Measurements from ENCODE around the gene F12.
"Not testable (repeated sequence)": the region's sequence is repeated elsewhere in the genome, so short reads cannot be mapped to it uniquely, and the experiment has no call there.

- TF ChIP-seq FOXA1 (IDR thresholded peaks at IDR 0.05); ARNT (IDR thresholded peaks at IDR 0.05); PKNOX1 (IDR thresholded peaks at IDR 0.05); SP1 (IDR thresholded peaks at IDR 0.05); FOXK2 (IDR thresholded peaks at IDR 0.05); TARDBP (IDR thresholded peaks at IDR 0.05); BHLHE40 (IDR thresholded peaks at IDR 0.05; ENCODE audit: borderline replicate concordance); SUZ12 (IDR thresholded peaks at IDR 0.05); LEF1 (IDR thresholded peaks at IDR 0.05; ENCODE audit: borderline replicate concordance); ZNF384 (IDR thresholded peaks at IDR 0.05); ELF4 (IDR thresholded peaks at IDR 0.05); FOXM1 (IDR thresholded peaks at IDR 0.05; ENCODE audit: borderline replicate concordance): not testable (repeated sequence)
Observed at GRCh38 chr5:177360740-177361139, 48.6 kb downstream of the F12 start.
